GM19397 (cell line): Measurements from ENCODE around the gene CCDC134.
A peak's percentile ranks its signal among the peaks of the same experiment; 100 is the strongest.
"Not testable (repeated sequence)": the region's sequence is repeated elsewhere in the genome, so short reads cannot be mapped to it uniquely, and the experiment has no call there.

Experiments used
- ATAC-seq: cut with Tn5 transposase; IDR thresholded peaks from one replicate; pipeline ENCODE4 v1.9.1; 2021; ENCODE audit warnings: mild to moderate bottlenecking, moderate library complexity; ENCODE audit not compliant: unreplicated experiment

The CCDC134 gene

DNA sequence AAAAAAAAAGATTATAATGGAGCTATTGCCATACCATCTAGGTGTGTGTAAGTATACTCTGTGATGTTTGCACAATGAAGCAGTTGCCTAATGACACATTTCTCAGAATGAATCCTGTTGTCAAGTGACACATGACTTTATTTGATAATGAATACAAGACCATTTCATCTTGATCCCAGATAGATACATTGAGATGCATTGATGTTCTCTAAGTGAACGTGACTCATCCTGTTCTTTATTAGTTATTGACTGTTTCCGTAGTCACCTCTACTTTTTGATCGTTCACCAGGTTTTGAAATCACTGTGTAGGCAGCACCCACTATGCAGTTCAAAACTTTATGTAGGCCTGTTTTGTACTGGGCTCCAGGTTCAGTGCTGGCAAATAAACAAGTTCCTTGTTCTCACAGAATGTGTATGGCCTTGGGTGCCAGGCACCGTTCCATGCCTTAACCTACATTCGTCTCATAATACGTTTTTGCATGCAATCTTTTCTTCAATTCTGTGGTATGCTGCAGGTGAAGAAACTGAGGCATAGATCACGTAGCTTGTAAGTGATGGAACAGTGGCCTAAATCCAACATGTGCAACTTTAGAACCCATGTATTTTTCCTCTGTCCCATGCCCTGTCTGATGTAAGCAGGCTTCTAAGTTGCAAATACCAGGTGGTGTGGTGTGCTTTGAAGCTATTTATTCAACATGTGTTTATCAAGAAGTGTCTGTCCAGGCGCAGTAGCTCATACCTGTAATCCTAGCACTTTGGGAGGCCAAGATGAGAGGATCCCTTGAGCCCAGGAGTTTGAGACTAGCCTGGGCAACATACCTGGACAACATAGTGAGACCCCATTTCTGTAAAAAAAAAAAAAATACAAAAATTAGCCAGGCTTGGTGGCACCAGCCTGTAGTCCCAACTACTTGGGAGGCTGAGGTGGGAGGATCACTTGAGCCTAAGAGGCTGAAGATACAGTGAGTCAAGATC lies 42.8 kb downstream of the CCDC134 start:
- no peak for ATAC-seq

- ATAC-seq: no peak
Measured at GRCh38 chr22:41844036-41844435, 43.6 kb downstream of the CCDC134 start.

DNA sequence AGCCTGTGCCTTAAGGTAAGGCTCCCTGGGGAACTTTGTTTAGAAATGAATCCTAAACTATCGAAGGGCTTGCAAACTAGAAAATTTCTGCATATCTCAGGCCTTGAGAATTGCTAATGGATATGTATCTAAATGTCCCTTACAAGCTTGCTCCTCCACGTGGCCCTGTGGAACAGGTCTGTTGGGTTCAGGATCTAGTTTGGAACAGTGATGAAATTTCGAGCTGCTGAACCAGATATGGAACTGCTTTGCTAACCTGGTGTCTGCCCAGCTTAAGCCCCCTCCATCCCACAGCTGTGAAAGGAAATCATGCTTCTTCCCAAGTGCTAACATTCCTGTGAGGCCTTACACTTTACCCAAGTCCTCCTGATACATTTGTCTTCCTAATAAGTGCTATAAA lies 44.0 kb downstream of the CCDC134 start:
- no peak for ATAC-seq

DNA sequence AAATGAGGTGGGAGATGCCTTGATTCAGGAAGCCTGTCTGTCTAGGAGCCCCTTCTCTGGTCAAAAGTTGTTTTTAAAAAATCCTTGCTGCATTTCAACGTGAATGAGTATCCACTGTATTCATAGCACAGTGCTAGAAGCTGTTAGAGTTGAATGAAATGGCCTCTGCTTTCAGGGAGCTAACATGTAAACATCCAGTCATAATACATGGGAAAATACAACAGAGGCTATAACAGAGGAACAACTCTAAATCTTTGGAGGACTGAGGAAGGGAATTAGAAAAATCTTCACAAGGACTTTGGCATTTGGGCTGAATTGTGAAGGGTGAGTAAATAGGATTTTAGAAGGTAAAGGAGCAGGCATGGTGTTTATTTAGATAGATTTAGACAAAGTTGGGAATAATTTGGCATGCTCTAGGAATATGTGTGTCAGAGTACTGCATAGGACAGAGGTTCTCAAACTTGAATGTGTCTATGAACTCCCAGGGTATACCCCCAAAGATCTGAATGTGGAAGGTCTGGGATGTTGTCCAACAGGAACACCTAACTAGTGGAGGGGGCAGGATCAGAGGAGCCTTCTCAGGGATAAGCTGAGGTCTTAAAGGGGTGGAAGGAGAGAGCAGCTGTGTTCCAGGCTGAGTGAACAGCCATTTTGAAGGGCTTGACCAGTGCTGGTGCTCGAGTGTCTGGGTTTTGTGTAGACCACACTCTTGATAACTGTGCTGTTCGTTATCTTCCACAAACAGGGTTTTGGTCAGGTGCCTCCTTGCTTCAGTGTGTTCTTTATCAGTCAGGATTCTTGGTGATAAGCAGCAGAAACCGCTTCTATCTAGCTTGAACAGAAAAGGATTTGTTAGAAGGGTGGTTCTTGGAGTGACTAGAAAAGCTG lies 45.1 kb downstream of the CCDC134 start:
- no peak for ATAC-seq

GRCh38 chr22:41846268-41846987 lies 45.9 kb downstream of the CCDC134 start:
- no peak for ATAC-seq

- ATAC-seq: no peak
Measured at GRCh38 chr22:41847300-41847699, 46.8 kb downstream of the CCDC134 start.

- ATAC-seq: no peak
Measured at GRCh38 chr22:41848468-41848867, 48.0 kb downstream of the CCDC134 start.

DNA sequence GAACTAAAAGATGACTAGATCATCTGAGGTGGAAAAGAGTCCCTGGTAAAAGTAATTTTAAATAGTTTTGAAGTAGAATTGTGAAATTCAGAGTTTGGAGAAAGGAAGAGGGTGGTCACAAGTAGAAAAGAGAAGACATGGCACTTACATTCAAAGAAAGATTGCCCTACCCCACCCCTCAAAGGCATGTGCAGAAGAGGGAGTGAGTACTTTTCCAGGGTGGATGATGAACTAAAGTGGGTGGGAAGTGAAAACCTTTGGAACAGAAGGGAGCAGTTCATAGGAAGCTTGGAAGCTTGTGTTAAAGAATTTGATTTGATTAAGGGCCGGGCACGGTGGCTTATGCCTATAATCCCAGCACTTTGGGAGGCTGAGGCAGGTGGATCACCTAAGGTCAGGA lies 56.0 kb downstream of the CCDC134 start:
- no peak for ATAC-seq

DNA sequence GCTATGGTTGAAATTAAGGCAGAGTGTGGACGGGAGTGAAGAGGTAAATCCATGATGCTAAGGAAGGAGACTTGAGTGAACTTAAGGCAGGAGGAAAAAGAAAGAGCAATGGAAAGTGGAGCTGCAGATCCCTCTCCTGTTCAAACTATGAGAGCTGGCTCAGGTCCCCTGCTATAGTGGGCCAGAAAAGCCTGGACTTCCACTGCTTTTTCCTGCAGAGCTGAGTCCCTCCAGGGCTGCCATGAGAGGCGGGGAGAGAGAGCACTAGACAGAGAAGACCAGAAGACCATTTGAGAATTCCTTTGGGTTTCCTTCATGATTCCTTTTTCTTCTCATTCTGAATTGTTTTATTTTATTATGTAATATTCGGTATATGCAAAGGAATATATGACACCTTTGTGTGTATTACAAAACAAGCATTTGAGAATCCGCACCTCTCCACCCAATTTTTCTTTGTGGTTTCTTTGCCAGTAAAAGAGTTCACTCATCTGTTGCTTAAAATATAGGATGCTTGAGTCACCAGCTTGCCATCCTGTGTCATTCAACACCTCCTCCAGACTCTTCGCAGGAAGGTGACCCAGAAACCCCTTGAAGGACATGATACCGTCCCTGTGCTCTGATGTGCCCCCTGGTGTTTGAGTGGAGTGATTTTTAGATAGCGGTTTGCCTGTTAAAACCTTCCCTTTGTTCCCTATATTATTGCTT lies 56.8 kb downstream of the CCDC134 start:
- ATAC-seq: no peak

DNA sequence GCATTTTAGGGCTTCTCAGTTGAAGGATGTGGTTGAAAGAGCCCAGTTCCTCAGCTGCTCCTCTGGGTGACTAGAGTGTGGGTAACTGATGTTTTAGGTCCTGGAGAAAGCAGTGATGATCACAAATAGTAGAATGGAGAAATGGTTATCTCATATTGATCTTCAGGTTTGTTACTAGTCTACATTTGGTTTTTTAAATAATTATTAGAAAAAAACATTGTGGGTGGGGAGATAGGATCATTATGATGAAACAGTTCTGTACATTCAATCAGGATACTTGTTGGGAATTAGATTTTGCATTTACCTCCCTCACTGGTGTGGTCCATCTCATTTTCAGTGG lies 57.4 kb downstream of the CCDC134 start:
- ATAC-seq: no peak

GRCh38 chr22:41862160-41862529 lies 61.7 kb downstream of the CCDC134 start:
- ATAC-seq: peak; percentile 57

DNA sequence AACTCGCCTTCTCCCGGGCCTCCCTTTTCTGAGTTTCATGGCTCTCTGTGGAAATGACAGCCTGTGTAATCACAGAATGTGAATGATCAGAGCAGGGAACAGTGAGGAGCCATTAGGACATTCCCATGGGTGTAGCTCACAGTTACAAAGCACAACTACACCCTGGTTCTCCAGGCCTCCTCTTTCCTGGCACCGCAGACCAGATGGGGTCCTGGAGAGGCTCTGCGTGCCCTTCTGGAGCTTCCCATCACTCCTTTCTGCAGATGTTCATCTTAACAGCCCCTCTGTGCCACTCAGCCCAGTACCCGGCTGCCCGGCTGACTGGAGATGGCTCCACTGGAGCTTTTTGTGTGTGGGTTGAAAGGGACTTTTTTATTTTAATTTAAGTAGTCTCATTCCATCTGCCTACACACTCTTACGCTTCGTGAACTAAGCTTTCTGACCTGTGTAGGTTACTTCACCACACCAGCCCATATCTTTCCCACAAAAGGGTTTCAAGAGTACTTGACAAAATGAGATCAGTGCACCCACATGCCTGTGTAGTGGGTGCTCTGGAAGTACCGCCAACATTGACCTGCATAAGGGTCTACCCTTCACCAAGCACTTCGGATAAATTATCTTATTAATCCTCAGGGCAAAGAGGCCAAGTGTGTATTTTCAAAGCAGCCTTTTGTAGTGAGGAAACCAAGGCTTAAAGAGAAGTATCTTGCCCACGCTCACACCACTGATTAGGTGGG lies 62.2 kb downstream of the CCDC134 start:
- ATAC-seq: peak; percentile 46

DNA sequence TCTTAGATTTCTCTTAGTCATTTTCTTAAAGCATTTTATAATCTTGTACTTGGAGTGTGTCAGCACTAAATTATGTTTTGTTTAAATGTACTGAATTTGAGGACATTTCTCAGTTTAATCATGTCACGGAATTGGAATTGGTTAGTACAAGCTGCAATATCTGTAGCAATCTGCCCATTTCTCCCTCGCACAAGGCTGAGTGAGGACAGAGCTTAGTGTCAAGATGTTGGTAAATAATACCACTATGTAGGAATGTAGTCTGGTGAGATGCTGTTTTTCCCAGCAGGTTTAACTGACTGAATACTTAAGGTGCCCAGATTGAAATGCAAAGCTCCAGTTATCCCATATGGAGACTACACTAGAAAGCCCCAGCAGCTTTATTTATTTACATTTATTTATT lies 63.0 kb downstream of the CCDC134 start:
- no peak for ATAC-seq

DNA sequence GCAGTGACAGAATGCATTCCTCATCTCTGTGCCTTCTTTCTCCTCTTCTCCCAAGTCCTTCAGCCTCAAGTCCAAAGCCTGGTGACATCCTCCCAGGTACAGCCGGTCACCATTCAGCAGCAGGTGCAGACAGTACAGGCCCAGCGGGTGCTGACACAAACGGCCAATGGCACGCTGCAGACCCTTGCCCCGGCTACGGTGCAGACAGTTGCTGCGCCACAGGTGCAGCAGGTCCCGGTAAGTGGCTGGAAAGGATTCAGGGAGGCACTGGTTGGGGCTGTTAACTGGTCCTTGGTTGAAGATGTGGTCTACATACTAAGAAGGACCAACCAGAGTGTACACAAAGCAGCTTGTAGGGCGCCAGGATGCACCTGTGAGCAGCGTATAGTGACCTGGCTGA lies 68.1 kb downstream of the CCDC134 start:
- ATAC-seq: no peak

DNA sequence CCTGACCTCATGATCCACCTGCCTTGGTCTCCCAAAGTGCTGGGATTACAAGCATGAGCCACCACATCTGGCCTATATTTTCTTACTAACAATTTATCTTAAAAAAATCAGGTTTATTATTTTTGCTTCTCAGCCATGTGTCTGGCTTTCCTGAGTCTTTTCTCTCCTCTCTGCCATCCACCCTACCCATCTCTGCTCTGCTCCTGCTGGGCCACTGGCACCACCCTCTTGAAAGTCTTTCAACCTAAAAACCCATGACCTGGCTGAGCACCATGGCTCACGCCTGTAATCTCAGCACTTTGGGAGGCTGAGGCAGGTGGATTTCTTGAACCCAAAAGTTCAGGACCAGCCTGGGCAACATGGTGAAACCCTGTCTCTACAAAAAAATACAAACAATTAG lies 69.6 kb downstream of the CCDC134 start:
- not testable (repeated sequence) for ATAC-seq

DNA sequence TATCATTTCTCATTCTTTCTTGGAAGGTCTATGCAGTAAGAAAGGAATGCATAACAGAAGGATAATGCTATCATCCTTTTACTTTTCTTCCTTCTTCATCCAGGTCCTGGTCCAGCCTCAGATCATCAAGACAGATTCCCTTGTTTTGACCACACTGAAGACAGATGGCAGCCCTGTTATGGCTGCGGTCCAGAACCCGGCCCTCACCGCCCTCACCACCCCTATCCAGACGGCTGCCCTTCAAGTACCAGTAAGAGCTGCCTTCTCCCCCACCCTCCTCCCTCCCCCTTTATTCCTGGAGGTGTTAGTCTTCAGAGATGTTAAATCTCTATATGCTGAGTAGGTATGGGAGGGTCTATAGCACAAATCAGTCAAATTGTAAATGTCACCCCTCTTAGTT lies 70.3 kb downstream of the CCDC134 start:
- no peak for ATAC-seq

- ATAC-seq: no peak
Measured at GRCh38 chr22:41873391-41873790, 72.9 kb downstream of the CCDC134 start.

- ATAC-seq: no peak
Measured at GRCh38 chr22:41874090-41874489, 73.6 kb downstream of the CCDC134 start.

GRCh38 chr22:41875531-41876270 lies 75.2 kb downstream of the CCDC134 start:
- ATAC-seq: no peak
